Stomach (tissue), 9 donors: ENCODE data around the gene EXPH5. TPM values are rescaled to one million over a fixed set of nuclear protein-coding genes. Genes with fewer than 3 reads are reported as not detected.

ENCODE experiments used
- DNase-seq, 2 donors: peaks; one replicate each; pipeline versions ENCODE4 v3.0.0 to v3.0.0-alpha.2; 2013 to 2019
- H3K27ac ChIP-seq, 5 donors: fragments of 200-600 bp in 4 of 5; sonication (generic) in 4 of 5; one replicate each; pipeline ENCODE4 v1.5.1; 2013 to 2019; ENCODE audit warnings: mild to moderate bottlenecking in 1 of 5, moderate library complexity in 1 of 5
- H3K27me3 ChIP-seq, 3 donors: fragments of 200-600 bp; sonication (generic); one replicate each; pipeline ENCODE4 v1.5.1; 2017 to 2019; ENCODE audit warnings: mixed run types in 1 of 3
- H3K36me3 ChIP-seq, 4 donors: fragments of 200-600 bp; sonication (generic); 1 replicate in 3 of 4; 2 replicates in 1 of 4; pipeline ENCODE4 v1.5.1; 2016 to 2019
- H3K4me1 ChIP-seq, 4 donors: fragments of 200-600 bp; sonication (generic); one replicate each; pipeline ENCODE4 v1.5.1; 2016 to 2019
- H3K4me3 ChIP-seq, 4 donors: fragments of 200-600 bp; sonication (generic) in 3 of 4; one replicate each; pipeline ENCODE4 v1.5.1; 2016 to 2019; ENCODE audit warnings: mild to moderate bottlenecking in 1 of 4
- H3K9me3 ChIP-seq, 4 donors: fragments of 200-600 bp; sonication (generic); one replicate each; pipeline ENCODE4 v1.5.1; 2016 to 2019
- EP300 ChIP-seq: sonication (generic); formaldehyde crosslinking; IDR thresholded peaks from one replicate; pipeline ENCODE4 v1.6.1; 2017; ENCODE audit warnings: antibody characterized with exemption
- POLR2A ChIP-seq, 4 donors: fragments of 450-650 bp; IDR thresholded peaks; one replicate each; pipeline ENCODE4 v1.6.1; 2016; ENCODE audit warnings: antibody characterized with exemption in 4 of 4, control low read depth in 2 of 4, mild to moderate bottlenecking in 1 of 4, moderate library complexity in 1 of 4
- POLR2AphosphoS5 ChIP-seq, 3 donors: sonication (generic); formaldehyde crosslinking; IDR thresholded peaks; one replicate each; pipeline ENCODE4 v1.6.1; 2016; ENCODE audit warnings: antibody characterized with exemption in 3 of 3
- WGBS, 5 donors: extraction: QIAGEN DNeasy Blood & Tissue Kit in 3 of 5; methylation state at CpG; one replicate each; pipeline versions ENCODE4 v1.1.5 to v1.1.7; 2013 to 2018; 5-methylcytosine and 5-hydroxymethylcytosine counted together
- intact Hi-C: fragments of 100-400 bp; cut with DNase I; formaldehyde crosslinking; loops from one replicate; pipeline ENCODE4 v1.15.1; 2023; ENCODE audit warnings: low total_unique reads
- polyA plus RNA-seq, 3 donors: library from polyadenylated mRNA; stranded (reverse); fragments of 200-250 nt; gene quantifications; one replicate each; pipeline ENCODE4 v1.2.3, GENCODE V29; 2013
- total RNA-seq, 5 donors: library from RNA; depleted of rRNA; stranded (reverse); fragments of >200 nt; gene quantifications; one replicate each; pipeline versions ENCODE4 v1.1.0 to v1.2.3, GENCODE V29; 2014 to 2016
- TF ChIP-seq, protein P1 (sequence below), 7 experiments: fragments of 450-650 bp in 4 of 7; fragments of 200-600 bp in 3 of 7; sonication (generic) in 3 of 7; IDR thresholded peaks; one replicate each; pipeline ENCODE4 v1.5.1; 2016 to 2019; ENCODE audit warnings: antibody characterized with exemption in 7 of 7, control low read depth in 2 of 7, mild to moderate bottlenecking in 1 of 7
- donor health status: healthy with polysubstance abuse.
- donor health status: Bipolar disorder and iron deficiency.
- donor health status: healthy.

EXPH5 gene
- total and polyA plus RNA-seq, 8 donors = 0.75 to 23.7 (median 12.0) TPM

DNA sequence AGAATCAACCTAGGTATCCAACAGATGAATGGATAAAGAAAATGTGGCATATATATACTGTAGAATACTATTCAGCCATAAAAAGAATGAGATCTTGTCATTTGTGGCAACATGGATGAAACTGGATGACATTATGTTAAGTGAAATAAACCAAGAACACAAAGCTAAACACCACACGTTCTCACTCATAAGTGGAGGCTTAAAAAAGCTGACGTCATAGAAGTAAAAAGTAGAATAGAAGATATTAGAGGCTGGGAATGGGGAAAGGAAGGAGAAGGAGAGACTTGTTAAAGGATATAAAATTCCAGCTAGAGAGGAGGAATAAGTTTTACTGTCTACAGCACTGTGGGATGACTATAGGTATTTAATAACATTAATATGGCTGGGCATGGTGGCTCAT is 12.9 kb downstream of the EXPH5 start:
- no peak for DNase-seq
- WGBS, 5 donors = 89 to 97% (median 92%) methylated on average over 2 of the region's 2 CpGs

DNA sequence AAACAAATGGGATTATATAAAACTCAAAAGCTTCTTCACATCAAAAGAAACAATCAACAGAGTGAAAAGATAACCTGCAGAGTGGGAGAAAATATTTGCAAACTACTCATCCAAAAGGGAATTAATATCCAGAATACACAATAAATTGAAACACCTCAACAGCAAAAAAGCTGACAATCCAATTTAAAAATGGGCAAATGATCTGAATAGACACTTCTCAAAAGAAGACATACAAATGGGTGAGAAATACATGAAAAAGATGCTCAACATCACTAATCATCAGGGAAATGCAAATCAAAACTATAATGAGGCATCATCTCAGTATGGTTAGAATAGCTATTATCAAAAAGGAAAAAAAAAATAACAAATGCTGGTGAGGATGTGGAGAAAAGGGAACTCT is 13.5 kb downstream of the EXPH5 start:
- H3K36me3 ChIP-seq = no peaks in the 10 kb centered on the region
- H3K4me1 ChIP-seq = peaks cover 0 to 4% (median 0%) of the 10 kb centered on the region in 4 donors
- H3K27ac ChIP-seq = no peak overlapping the region
- H3K9me3 ChIP-seq = no peaks in the 10 kb centered on the region
- H3K27me3 ChIP-seq = no peaks in the 10 kb centered on the region
- no peak overlapping the region for H3K4me3 ChIP-seq
- DNase-seq = no peak
- intact Hi-C loops = no loop called here
- no peak for TF ChIP-seq POLR2AphosphoS5 (IDR thresholded peaks at IDR 0.05)
- TF ChIP-seq, protein P1, sequence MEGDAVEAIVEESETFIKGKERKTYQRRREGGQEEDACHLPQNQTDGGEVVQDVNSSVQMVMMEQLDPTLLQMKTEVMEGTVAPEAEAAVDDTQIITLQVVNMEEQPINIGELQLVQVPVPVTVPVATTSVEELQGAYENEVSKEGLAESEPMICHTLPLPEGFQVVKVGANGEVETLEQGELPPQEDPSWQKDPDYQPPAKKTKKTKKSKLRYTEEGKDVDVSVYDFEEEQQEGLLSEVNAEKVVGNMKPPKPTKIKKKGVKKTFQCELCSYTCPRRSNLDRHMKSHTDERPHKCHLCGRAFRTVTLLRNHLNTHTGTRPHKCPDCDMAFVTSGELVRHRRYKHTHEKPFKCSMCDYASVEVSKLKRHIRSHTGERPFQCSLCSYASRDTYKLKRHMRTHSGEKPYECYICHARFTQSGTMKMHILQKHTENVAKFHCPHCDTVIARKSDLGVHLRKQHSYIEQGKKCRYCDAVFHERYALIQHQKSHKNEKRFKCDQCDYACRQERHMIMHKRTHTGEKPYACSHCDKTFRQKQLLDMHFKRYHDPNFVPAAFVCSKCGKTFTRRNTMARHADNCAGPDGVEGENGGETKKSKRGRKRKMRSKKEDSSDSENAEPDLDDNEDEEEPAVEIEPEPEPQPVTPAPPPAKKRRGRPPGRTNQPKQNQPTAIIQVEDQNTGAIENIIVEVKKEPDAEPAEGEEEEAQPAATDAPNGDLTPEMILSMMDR (IDR thresholded peaks at IDR 0.05) = no peak
- TF ChIP-seq POLR2A (IDR thresholded peaks at IDR 0.05) = no peak
- no peak for TF ChIP-seq EP300

More for the DNA sequence above, 12.9 kb downstream of the EXPH5 start:
- H3K27ac ChIP-seq = no peak overlapping the region
- TF ChIP-seq, protein P1 (IDR thresholded peaks at IDR 0.05) = no peak
- TF ChIP-seq POLR2A (IDR thresholded peaks at IDR 0.05) = no peak
- no peak for TF ChIP-seq EP300
- no peak for TF ChIP-seq POLR2AphosphoS5 (IDR thresholded peaks at IDR 0.05)
- no peaks in the 10 kb centered on the region for H3K9me3 ChIP-seq
- intact Hi-C loops = no loop called here
- H3K36me3 ChIP-seq = no peaks in the 10 kb centered on the region
- H3K4me3 ChIP-seq = no peak overlapping the region
- peaks cover 0 to 4% (median 0%) of the 10 kb centered on the region in 4 donors for H3K4me1 ChIP-seq
- H3K27me3 ChIP-seq = no peaks in the 10 kb centered on the region

DNA sequence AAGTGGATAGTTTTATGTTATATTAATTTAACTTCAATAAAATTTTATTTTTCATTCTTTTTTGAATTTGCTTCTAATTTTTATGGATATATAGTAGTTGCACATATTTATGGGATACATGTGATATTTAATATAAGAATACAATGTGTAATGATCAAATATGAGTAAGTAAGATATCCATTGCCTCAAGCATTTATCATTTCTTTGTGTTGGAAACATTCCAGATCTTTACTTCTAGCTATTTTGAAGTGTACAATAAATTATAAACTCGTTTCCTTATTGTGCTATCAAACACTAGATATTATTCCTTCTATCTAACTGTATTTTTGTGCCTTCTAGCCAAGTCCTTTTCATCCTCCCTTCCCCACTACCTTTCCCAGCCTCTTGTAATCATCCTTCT is 17.0 kb downstream of the EXPH5 start:
- 12 to 38% (median 24%) methylated on average over 1 of the region's 1 CpG for WGBS, 5 donors
- TF ChIP-seq POLR2A (IDR thresholded peaks at IDR 0.05) = no peak
- TF ChIP-seq EP300 = no peak
- TF ChIP-seq, protein P1 (IDR thresholded peaks at IDR 0.05) = no peak

DNA sequence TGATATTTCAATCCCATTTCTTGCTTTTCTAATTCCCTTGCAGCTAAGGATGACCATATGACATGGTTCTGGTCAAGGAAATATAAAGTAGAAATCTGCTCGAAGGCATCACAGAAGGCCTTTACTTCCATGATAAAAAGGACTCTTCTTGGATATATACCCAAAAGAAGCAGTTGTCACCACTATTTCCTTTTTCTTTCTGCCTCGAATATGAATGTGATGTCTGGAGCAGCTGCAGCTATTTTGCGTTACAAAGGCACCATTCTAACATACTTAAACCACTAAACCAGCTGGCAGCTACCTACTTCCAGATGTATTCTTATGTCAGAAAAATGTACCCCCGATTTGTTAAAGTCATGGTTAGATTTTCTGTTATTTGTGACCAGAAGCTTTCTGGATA is 18.9 kb downstream of the EXPH5 start:
- H3K36me3 ChIP-seq = no peaks in the 10 kb centered on the region
- H3K4me1 ChIP-seq = peaks cover 0 to 1% (median 0%) of the 10 kb centered on the region in 4 donors
- intact Hi-C loops = no loop called here
- DNase-seq = no peak
- H3K27ac ChIP-seq = no peak overlapping the region
- TF ChIP-seq, protein P1 (IDR thresholded peaks at IDR 0.05) = no peak
- TF ChIP-seq POLR2AphosphoS5 (IDR thresholded peaks at IDR 0.05) (no peak), POLR2A (IDR thresholded peaks at IDR 0.05) (no peak), EP300 (no peak)
- peaks cover 0 to 4% (median 0%) of the 10 kb centered on the region in 4 donors for H3K9me3 ChIP-seq
- 88 to 95% (median 95%) methylated on average over 4 of the region's 4 CpGs for WGBS, 5 donors
- no peak overlapping the region for H3K4me3 ChIP-seq
- no peaks in the 10 kb centered on the region for H3K27me3 ChIP-seq

More for the DNA sequence above, 17.0 kb downstream of the EXPH5 start:
- no peaks in the 10 kb centered on the region for H3K27me3 ChIP-seq
- no peaks in the 10 kb centered on the region for H3K36me3 ChIP-seq
- no peak overlapping the region for H3K27ac ChIP-seq
- peaks cover 0 to 4% (median 0%) of the 10 kb centered on the region in 4 donors for H3K9me3 ChIP-seq
- intact Hi-C loops = no loop called here
- peaks cover 0 to 4% (median 0%) of the 10 kb centered on the region in 4 donors for H3K4me1 ChIP-seq
- no peak overlapping the region for H3K4me3 ChIP-seq
- DNase-seq = no peak
